ENCODE data around the gene ITPKC. TPM values are rescaled to one million over a fixed set of nuclear protein-coding genes. Genes with fewer than 3 reads are reported as not detected.
A peak's percentile ranks its signal among the peaks of the same experiment; 100 is the strongest.

The ITPKC gene
- total RNA-seq, 1 experiment from 2014 or later: 25.3 TPM

DNA sequence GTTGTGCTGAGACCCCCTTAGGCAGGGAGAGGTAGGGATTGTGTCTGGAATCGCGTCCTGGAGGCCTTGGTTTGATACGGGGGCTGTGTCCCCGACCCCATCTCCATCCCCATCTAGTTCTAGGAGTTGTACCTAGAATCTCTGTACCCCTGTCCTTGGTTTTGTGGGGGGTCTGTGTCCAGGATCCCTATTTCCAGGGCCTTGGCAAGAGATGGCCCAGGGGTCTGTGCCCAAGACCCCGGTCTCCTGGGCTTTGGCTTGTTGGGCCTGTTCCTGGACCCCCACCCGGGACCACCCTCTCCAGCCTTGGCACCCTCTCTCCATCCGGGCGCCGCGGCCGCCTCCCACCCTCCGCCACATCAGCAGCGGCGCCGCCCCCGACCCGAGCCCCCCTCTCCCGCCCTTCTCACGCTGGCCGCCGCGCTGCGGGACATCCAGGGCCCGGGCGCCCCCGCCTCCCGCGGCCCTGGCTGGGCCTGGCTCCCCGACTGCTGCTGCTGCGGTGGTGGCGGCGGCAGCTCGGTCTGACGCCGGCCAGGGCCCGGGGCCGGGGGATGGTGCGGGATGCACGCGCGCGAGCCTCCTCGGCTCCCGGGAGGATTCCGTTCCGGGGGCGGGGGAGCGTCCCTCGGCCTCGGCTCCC lies 26.7 kb upstream of the ITPKC start, which contains the start of gene NUMBL:
TSS of gene NUMBL (minus strand) at position 602 of the 643 bp plus-strand sequence. CDS start at position 434, 168 bp downstream.
- H3K27me3 Mint-ChIP-seq (ENCODE audit: unreplicated experiment): no peaks in the 10 kb centered on the region
- no peaks in the 10 kb centered on the region for H3K9me3 Mint-ChIP-seq (ENCODE audit: low read depth, unreplicated experiment)
- intact Hi-C loops (cut with micrococcal nuclease; ENCODE audit: unreplicated experiment): no loop called here
- CTCF ChIA-PET: interaction anchor here (0.6 kb wide), 1 partner anchor 542 kb away, joined by 3 read pairs; no protein-coding TSS in a partner anchor
- peaks cover 50% of the 10 kb centered on the region for H3K36me3 Mint-ChIP-seq (ENCODE audit: insufficient read depth, unreplicated experiment)
- H3K27ac Mint-ChIP-seq (ENCODE audit: unreplicated experiment): peak within 1 kb of the TSS; percentile 94
- H3K4me3 Mint-ChIP-seq (ENCODE audit: low read depth, unreplicated experiment): no peak within 1 kb of the TSS
- no TSS peak for BruUV-seq (replicated peaks)
- TF ChIP-seq, protein P1, sequence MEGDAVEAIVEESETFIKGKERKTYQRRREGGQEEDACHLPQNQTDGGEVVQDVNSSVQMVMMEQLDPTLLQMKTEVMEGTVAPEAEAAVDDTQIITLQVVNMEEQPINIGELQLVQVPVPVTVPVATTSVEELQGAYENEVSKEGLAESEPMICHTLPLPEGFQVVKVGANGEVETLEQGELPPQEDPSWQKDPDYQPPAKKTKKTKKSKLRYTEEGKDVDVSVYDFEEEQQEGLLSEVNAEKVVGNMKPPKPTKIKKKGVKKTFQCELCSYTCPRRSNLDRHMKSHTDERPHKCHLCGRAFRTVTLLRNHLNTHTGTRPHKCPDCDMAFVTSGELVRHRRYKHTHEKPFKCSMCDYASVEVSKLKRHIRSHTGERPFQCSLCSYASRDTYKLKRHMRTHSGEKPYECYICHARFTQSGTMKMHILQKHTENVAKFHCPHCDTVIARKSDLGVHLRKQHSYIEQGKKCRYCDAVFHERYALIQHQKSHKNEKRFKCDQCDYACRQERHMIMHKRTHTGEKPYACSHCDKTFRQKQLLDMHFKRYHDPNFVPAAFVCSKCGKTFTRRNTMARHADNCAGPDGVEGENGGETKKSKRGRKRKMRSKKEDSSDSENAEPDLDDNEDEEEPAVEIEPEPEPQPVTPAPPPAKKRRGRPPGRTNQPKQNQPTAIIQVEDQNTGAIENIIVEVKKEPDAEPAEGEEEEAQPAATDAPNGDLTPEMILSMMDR (IDR thresholded peaks at IDR 0.05; ENCODE audit: unreplicated experiment): no peak
- no peaks in the 10 kb centered on the region for H3K4me1 Mint-ChIP-seq (ENCODE audit: low read depth, unreplicated experiment)
- no peak for DNase-seq

DNA sequence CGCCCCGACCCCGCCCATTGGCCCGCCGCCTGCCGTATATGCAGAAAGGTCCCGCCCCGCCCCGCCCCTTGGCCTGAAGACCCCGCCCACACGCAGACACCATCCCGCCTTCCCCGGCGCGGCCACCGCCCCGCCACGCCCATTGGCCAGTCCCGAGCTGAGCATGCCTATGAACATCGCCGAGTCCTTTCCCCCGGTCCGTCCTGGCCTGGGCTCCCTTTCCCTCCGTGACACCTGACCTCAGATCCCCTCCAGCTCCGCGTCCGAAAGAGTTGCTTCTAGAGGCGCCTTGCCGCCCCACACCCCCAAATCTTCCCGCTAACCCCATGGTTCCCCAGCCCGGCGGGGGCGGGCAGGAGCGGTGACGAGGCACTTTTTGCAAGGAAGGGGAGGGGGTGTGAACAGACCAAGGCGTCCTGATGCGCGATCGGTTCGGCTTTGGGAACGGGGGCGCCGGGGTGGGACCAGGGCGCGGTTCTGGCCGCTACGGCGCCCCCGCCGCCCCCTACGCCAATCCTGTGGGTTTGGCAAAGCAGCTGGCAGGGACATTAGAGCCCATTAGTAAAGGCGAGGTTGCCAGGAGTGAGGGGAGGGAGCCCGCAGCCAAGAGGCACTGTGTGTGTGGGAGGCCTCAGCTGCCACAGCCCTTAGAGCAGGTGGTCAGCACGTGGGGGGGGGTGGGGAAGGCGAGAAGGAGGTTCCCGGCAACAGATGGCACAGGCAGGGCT lies 26.1 kb upstream of the ITPKC start:
- no TSS peak for BruUV-seq (replicated peaks)
- intact Hi-C loops (cut with micrococcal nuclease; ENCODE audit: unreplicated experiment): no loop called here
- Mint-ChIP-seq H3K27me3 (ENCODE audit: unreplicated experiment) (no peaks in the 10 kb centered on the region), H3K36me3 (ENCODE audit: insufficient read depth, unreplicated experiment) (peaks cover 53% of the 10 kb centered on the region), H3K4me3 (ENCODE audit: low read depth, unreplicated experiment) (no peak overlapping the region), H3K9me3 (ENCODE audit: low read depth, unreplicated experiment) (no peaks in the 10 kb centered on the region), H3K27ac (ENCODE audit: unreplicated experiment) (peak overlapping the region; percentile 94), H3K4me1 (ENCODE audit: low read depth, unreplicated experiment) (no peaks in the 10 kb centered on the region)
- TF ChIP-seq, protein P1 (IDR thresholded peaks at IDR 0.05; ENCODE audit: unreplicated experiment): no peak
- peak; percentile 93 for DNase-seq
- CTCF ChIA-PET: interaction anchor here (0.6 to 0.7 kb wide), 3 partner anchors 87 to 541 kb away, joined by 3 to 4 read pairs (median 4); no protein-coding TSS in a partner anchor

DNA sequence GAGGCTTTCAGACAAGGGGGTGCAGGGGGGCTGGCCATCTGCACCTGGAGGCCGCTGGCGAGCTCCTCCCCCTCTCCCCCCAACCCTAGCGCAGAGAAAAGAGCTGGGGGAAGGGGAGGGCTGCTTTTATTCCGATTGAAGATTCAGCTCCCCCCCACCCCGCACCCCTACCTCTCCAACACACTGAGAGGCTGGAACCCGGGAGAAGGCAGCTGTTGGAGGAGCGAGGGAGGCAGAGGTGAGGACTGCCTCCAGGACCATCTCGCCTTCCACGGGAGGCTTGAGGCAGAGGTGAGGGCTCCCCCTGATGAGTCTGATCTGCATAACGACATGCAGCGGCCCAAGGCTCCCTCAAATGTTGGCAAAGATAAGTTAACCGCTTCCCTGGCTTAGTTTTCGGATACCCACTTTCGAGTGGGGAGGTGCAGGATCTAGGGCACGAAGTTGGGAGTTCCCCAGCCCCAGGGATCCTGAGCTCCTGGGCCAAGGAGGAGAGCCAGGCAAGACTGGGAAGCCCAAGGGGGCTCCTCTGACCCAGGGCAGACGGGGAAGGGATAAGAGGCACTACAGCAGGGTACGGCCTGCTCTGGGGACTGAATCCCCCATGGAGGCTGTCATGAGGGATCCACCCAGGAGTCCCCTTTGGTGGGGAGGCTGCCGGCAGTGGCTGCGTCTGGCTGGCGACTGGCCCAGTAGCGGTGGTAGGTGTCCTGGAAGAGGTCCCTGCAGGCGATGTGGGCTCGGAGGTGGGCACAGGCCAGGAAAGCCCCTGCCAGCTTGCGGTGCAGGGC lies 25.3 kb upstream of the ITPKC start:
- DNase-seq: no peak
- H3K4me1 Mint-ChIP-seq (ENCODE audit: low read depth, unreplicated experiment): no peaks in the 10 kb centered on the region
- H3K27me3 Mint-ChIP-seq (ENCODE audit: unreplicated experiment): no peaks in the 10 kb centered on the region
- CTCF ChIA-PET: interaction anchor here (0.7 kb wide), 2 partner anchors 86 to 314 kb away, joined by 4 read pairs; no protein-coding TSS in a partner anchor
- no peaks in the 10 kb centered on the region for H3K9me3 Mint-ChIP-seq (ENCODE audit: low read depth, unreplicated experiment)
- H3K36me3 Mint-ChIP-seq (ENCODE audit: insufficient read depth, unreplicated experiment): peaks cover 57% of the 10 kb centered on the region
- no peak overlapping the region for H3K4me3 Mint-ChIP-seq (ENCODE audit: low read depth, unreplicated experiment)
- no TSS peak for BruUV-seq (replicated peaks)
- H3K27ac Mint-ChIP-seq (ENCODE audit: unreplicated experiment): peak overlapping the region; percentile 94
- intact Hi-C loops (cut with micrococcal nuclease; ENCODE audit: unreplicated experiment): no loop called here
- TF ChIP-seq, protein P1 (IDR thresholded peaks at IDR 0.05; ENCODE audit: unreplicated experiment): no peak

DNA sequence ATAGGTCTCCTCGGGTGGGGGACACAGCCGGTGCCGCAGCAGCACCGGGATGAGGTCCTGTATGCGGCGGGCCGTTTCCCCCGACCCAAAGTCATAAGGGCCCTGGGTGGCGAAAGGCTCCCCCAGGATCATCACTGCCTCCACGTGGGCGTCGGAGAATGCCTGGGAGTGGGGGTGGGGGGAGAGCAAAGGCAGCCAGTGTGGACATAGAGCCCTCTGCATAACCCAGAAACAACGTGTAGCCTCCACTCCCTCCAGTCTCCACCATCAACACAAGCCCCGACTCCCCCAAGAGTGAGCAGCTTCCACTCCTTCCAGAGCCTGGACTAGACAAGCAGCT lies 24.7 kb upstream of the ITPKC start:
- CTCF ChIA-PET: no interaction called here
- H3K4me3 Mint-ChIP-seq (ENCODE audit: low read depth, unreplicated experiment): no peak overlapping the region
- BruUV-seq (replicated peaks): no TSS peak
- peaks cover 63% of the 10 kb centered on the region for H3K36me3 Mint-ChIP-seq (ENCODE audit: insufficient read depth, unreplicated experiment)
- no peak for DNase-seq
- no peaks in the 10 kb centered on the region for H3K4me1 Mint-ChIP-seq (ENCODE audit: low read depth, unreplicated experiment)
- peak overlapping the region; percentile 23 for H3K27ac Mint-ChIP-seq (ENCODE audit: unreplicated experiment)
- TF ChIP-seq, protein P1 (IDR thresholded peaks at IDR 0.05; ENCODE audit: unreplicated experiment): no peak
- no peaks in the 10 kb centered on the region for H3K27me3 Mint-ChIP-seq (ENCODE audit: unreplicated experiment)
- no peaks in the 10 kb centered on the region for H3K9me3 Mint-ChIP-seq (ENCODE audit: low read depth, unreplicated experiment)
- intact Hi-C loops (cut with micrococcal nuclease; ENCODE audit: unreplicated experiment): no loop called here
